HepG2 (cell line): ENCODE results near the gene BCL6B. TPM values are rescaled to one million over a fixed set of nuclear protein-coding genes. Genes with fewer than 3 reads are reported as not detected.

Source experiments
- CHD4 ChIP-seq: fragments of 200-600 bp; sonication (generic); IDR thresholded peaks from 2 replicates; pipeline ENCODE4 v1.7.0; 2017; ENCODE audit warnings: mild to moderate bottlenecking, low read length, borderline replicate concordance
- CREB1 ChIP-seq, 2 experiments: fragments of 450-650 bp in 1 of 2; IDR thresholded peaks; 2 replicates each; pipeline ENCODE4 v1.6.1; 2016 to 2017; ENCODE audit warnings: control low read depth in 1 of 2, mild to moderate bottlenecking in 1 of 2, missing compliant biosample characterization in 1 of 2, missing genetic modification characterization in 1 of 2
- FOXC1 ChIP-seq: sonication (generic); formaldehyde crosslinking; IDR thresholded peaks from 2 replicates; pipeline ENCODE4 v1.8.0; 2022; ENCODE audit warnings: mild to moderate bottlenecking, missing genetic modification reagents, borderline replicate concordance
- FOXO1 ChIP-seq: sonication (generic); formaldehyde crosslinking; IDR thresholded peaks from 2 replicates; pipeline ENCODE4 v1.4.0; 2020; ENCODE audit warnings: missing genetic modification reagents
- IKZF4 ChIP-seq: sonication (generic); formaldehyde crosslinking; IDR thresholded peaks from 2 replicates; pipeline ENCODE4 v1.5.1; 2020; ENCODE audit warnings: borderline replicate concordance, mild to moderate bottlenecking, low read depth, missing genetic modification reagents; ENCODE audit errors: not compliant biosample characterization
- PPARG ChIP-seq: conservative IDR thresholded peaks from 2 replicates; pipeline ENCODE4 v1.6.1; 2016; ENCODE audit warnings: missing biosample characterization, missing genetic modification reagents
- ZMYM3 ChIP-seq: sonication (generic); formaldehyde crosslinking; IDR thresholded peaks from 2 replicates; pipeline ENCODE4 v1.5.1; 2020; ENCODE audit warnings: mild to moderate bottlenecking, missing genetic modification reagents
- ZNF619 ChIP-seq: sonication (generic); formaldehyde crosslinking; IDR thresholded peaks from 2 replicates; pipeline ENCODE4 v1.4.0; 2020; ENCODE audit warnings: mild to moderate bottlenecking, missing genetic modification reagents
- ZNF629 ChIP-seq: sonication (generic); formaldehyde crosslinking; conservative IDR thresholded peaks from 2 replicates; pipeline ENCODE4 v1.5.0; 2020; ENCODE audit warnings: missing genetic modification reagents
- ZNF670 ChIP-seq: sonication (generic); formaldehyde crosslinking; IDR thresholded peaks from 2 replicates; pipeline ENCODE4 v1.8.0; 2022; ENCODE audit warnings: mild to moderate bottlenecking, missing genetic modification reagents, borderline replicate concordance
- ZNF790 ChIP-seq: sonication (generic); formaldehyde crosslinking; IDR thresholded peaks from 2 replicates; pipeline ENCODE4 v1.8.0; 2022; ENCODE audit warnings: missing genetic modification reagents, mild to moderate bottlenecking, borderline replicate concordance
- polyA plus RNA-seq, 8 experiments: library from polyadenylated mRNA; depleted of rRNA in 3 of 8; stranded (reverse) in 7 of 8; unstranded in 1 of 8; fragments of >200 nt; fragmentation: Illumina TruSeq in 4 of 8; extraction: Trizol in 4 of 8; gene quantifications; 2 replicates each; pipeline versions ENCODE4 v1.2.1 to v1.2.3, GENCODE V29; 2011 to 2016; ENCODE audit warnings: low read depth in 4 of 8, missing spikeins in 1 of 8, mixed read lengths in 1 of 8; ENCODE audit not compliant: insufficient read depth in 1 of 8
- total RNA-seq, 5 experiments: library from RNA; depleted of rRNA; stranded (reverse); fragments of >200 nt; fragmentation: Illumina TruSeq; extraction: Trizol; gene quantifications; 2 replicates each; pipeline ENCODE4 v1.2.3, GENCODE V29; 2016; ENCODE audit warnings: low read depth in 1 of 5
- TF ChIP-seq, protein P1 (sequence below): sonication (generic); formaldehyde crosslinking; IDR thresholded peaks from 2 replicates; pipeline ENCODE4 v1.4.0; 2020; ENCODE audit warnings: missing genetic modification reagents, borderline replicate concordance
- TF ChIP-seq, protein P2 (sequence below): sonication (generic); formaldehyde crosslinking; IDR thresholded peaks from 2 replicates; pipeline ENCODE4 v1.8.0; 2022; ENCODE audit warnings: low read depth, missing genetic modification reagents
- TF ChIP-seq, protein P3 (sequence below): sonication (generic); formaldehyde crosslinking; IDR thresholded peaks from 2 replicates; pipeline ENCODE4 v1.4.0; 2020; ENCODE audit warnings: missing genetic modification reagents, borderline replicate concordance
- TF ChIP-seq, protein P4 (sequence below): sonication (generic); formaldehyde crosslinking; IDR thresholded peaks from 2 replicates; pipeline ENCODE4 v1.8.0; 2023; ENCODE audit warnings: mild to moderate bottlenecking, missing genetic modification reagents
- TF ChIP-seq, protein P5 (sequence below): sonication (generic); formaldehyde crosslinking; IDR thresholded peaks from 2 replicates; pipeline ENCODE4 v1.4.0; 2020; ENCODE audit warnings: mild to moderate bottlenecking, missing genetic modification reagents

Gene BCL6B
- total and polyA plus RNA-seq, 2 of the 13 experiments (the other 11 are each of a cell fraction or from before 2014, with no cell fraction given) = not detected

DNA sequence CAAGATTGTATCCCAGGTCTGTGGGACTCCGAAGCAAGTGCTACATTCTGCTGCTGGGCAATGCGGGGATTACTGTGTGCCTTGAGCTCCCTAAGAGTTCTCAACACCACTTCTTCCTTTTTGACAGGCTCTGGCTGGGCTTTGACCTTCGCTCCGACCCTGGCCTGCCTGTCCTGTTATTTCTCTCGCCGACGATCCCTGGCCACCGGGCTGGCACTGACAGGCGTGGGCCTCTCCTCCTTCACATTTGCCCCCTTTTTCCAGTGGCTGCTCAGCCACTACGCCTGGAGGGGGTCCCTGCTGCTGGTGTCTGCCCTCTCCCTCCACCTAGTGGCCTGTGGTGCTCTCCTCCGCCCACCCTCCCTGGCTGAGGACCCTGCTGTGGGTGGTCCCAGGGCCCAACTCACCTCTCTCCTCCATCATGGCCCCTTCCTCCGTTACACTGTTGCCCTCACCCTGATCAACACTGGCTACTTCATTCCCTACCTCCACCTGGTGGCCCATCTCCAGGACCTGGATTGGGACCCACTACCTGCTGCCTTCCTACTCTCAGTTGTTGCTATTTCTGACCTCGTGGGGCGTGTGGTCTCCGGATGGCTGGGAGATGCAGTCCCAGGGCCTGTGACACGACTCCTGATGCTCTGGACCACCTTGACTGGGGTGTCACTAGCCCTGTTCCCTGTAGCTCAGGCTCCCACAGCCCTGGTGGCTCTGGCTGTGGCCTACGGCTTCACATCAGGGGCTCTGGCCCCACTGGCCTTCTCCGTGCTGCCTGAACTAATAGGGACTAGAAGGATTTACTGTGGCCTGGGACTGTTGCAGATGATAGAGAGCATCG is 15.4 kb downstream of the BCL6B start (continued):
- TF ChIP-seq ZMYM3 (CRISPR knock-in tag) = no peak; the same call in 1 of the 2 replicates
- TF ChIP-seq CREB1 (IDR thresholded peaks at IDR 0.05) = no peak
- TF ChIP-seq CREB1 (CRISPR knock-in tag; IDR thresholded peaks at IDR 0.05) = no peak
- TF ChIP-seq ZNF670 (CRISPR knock-in tag) = no peak
- peak; percentile 27; the same call in 1 of the 2 replicates for TF ChIP-seq CHD4
- TF ChIP-seq, protein P1, sequence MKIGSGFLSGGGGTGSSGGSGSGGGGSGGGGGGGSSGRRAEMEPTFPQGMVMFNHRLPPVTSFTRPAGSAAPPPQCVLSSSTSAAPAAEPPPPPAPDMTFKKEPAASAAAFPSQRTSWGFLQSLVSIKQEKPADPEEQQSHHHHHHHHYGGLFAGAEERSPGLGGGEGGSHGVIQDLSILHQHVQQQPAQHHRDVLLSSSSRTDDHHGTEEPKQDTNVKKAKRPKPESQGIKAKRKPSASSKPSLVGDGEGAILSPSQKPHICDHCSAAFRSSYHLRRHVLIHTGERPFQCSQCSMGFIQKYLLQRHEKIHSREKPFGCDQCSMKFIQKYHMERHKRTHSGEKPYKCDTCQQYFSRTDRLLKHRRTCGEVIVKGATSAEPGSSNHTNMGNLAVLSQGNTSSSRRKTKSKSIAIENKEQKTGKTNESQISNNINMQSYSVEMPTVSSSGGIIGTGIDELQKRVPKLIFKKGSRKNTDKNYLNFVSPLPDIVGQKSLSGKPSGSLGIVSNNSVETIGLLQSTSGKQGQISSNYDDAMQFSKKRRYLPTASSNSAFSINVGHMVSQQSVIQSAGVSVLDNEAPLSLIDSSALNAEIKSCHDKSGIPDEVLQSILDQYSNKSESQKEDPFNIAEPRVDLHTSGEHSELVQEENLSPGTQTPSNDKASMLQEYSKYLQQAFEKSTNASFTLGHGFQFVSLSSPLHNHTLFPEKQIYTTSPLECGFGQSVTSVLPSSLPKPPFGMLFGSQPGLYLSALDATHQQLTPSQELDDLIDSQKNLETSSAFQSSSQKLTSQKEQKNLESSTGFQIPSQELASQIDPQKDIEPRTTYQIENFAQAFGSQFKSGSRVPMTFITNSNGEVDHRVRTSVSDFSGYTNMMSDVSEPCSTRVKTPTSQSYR (CRISPR knock-in tag) = no peak
- no peak for TF ChIP-seq PPARG
- TF ChIP-seq, protein P2, sequence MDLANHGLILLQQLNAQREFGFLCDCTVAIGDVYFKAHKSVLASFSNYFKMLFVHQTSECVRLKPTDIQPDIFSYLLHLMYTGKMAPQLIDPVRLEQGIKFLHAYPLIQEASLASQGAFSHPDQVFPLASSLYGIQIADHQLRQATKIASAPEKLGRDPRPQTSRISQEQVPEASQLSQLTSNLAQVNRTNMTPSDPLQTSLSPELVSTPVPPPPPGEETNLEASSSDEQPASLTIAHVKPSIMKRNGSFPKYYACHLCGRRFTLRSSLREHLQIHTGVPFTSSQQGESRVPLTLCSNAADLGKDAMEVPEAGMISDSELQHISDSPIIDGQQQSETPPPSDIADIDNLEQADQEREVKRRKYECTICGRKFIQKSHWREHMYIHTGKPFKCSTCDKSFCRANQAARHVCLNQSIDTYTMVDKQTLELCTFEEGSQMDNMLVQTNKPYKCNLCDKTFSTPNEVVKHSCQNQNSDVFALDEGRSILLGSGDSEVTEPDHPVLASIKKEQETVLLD (CRISPR knock-in tag) = no peak
- peak; percentile 57 for TF ChIP-seq IKZF4 (CRISPR knock-in tag)
- TF ChIP-seq ZNF629 = 0 out of 2 replicates have a peak, but pooled peaks have one; percentile 26
- TF ChIP-seq, protein P3, sequence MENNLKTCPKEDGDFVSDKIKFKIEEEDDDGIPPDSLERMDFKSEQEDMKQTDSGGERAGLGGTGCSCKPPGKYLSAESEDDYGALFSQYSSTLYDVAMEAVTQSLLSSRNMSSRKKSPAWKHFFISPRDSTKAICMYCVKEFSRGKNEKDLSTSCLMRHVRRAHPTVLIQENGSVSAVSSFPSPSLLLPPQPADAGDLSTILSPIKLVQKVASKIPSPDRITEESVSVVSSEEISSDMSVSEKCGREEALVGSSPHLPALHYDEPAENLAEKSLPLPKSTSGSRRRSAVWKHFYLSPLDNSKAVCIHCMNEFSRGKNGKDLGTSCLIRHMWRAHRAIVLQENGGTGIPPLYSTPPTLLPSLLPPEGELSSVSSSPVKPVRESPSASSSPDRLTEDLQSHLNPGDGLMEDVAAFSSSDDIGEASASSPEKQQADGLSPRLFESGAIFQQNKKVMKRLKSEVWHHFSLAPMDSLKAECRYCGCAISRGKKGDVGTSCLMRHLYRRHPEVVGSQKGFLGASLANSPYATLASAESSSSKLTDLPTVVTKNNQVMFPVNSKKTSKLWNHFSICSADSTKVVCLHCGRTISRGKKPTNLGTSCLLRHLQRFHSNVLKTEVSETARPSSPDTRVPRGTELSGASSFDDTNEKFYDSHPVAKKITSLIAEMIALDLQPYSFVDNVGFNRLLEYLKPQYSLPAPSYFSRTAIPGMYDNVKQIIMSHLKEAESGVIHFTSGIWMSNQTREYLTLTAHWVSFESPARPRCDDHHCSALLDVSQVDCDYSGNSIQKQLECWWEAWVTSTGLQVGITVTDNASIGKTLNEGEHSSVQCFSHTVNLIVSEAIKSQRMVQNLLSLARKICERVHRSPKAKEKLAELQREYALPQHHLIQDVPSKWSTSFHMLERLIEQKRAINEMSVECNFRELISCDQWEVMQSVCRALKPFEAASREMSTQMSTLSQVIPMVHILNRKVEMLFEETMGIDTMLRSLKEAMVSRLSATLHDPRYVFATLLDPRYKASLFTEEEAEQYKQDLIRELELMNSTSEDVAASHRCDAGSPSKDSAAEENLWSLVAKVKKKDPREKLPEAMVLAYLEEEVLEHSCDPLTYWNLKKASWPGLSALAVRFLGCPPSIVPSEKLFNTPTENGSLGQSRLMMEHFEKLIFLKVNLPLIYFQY (CRISPR knock-in tag) = 0 out of 2 replicates have a peak, but pooled peaks have one; percentile 21
- TF ChIP-seq, protein P4, sequence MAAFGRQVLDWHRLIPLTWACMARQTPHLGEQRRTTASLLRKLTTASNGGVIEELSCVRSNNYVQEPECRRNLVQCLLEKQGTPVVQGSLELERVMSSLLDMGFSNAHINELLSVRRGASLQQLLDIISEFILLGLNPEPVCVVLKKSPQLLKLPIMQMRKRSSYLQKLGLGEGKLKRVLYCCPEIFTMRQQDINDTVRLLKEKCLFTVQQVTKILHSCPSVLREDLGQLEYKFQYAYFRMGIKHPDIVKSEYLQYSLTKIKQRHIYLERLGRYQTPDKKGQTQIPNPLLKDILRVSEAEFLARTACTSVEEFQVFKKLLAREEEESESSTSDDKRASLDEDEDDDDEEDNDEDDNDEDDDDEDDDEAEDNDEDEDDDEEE = 0 out of 2 replicates have a peak, but pooled peaks have one; percentile 48
- 0 out of 2 replicates have a peak, but pooled peaks have one; percentile 44 for TF ChIP-seq ZNF619 (CRISPR knock-in tag)
- no peak for TF ChIP-seq ZNF790
- TF ChIP-seq FOXC1 (CRISPR knock-in tag) = no peak
- TF ChIP-seq, protein P5, sequence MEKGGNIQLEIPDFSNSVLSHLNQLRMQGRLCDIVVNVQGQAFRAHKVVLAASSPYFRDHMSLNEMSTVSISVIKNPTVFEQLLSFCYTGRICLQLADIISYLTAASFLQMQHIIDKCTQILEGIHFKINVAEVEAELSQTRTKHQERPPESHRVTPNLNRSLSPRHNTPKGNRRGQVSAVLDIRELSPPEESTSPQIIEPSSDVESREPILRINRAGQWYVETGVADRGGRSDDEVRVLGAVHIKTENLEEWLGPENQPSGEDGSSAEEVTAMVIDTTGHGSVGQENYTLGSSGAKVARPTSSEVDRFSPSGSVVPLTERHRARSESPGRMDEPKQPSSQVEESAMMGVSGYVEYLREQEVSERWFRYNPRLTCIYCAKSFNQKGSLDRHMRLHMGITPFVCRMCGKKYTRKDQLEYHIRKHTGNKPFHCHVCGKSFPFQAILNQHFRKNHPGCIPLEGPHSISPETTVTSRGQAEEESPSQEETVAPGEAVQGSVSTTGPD (CRISPR knock-in tag) = no peak
- TF ChIP-seq FOXO1 (CRISPR knock-in tag) = no peak
